ENCODE measurements around the gene NHSL2.
"Not testable (repeated sequence)": the region's sequence is repeated elsewhere in the genome, so short reads cannot be mapped to it uniquely, and the experiment has no call there.

NHSL2 gene

GRCh38 chrX:71927040-71927439 is 16.4 kb downstream of the NHSL2 start:
- no peak for DNase-seq

DNA sequence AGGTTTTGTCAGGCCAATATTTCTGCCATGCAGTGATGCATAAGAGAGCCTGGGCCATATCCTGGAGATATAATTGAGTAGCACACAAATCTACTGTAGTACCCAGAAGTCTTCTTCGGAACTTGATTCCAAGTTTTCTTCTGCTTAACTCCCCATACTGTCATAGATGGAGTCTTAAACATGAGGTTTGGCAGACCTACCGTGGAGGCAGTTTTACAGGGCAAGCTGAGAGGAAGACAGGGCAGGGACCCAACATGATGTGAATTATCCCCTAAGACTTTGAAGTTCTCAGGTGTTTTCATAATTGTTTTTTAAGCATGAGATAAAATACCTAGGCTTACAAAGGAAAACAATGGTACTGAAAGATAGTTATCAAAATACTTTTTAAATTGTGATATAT is 18.2 kb downstream of the NHSL2 start:
- DNase-seq: no peak

DNA sequence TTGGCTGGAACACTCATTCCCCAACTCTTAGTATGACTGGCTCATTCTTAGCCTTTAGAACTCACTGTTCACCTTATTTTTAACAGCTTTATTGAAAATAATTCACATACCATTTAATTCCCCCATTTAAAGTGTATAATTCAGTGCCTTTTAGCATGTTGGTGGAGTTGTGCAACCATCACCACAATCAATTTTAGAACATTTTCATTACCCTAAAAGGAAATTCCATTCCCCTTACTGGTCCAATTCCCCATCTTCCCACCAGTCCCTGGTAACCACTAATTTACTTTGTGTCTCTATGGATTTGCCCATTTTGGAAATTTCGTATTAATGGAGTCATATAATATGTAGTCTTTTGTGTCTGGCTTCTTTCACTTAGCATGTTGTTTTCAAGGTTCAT is 19.7 kb downstream of the NHSL2 start:
- no peak for DNase-seq

GRCh38 chrX:71935476-71935875 is 24.8 kb downstream of the NHSL2 start:
- DNase-seq: no peak

DNA sequence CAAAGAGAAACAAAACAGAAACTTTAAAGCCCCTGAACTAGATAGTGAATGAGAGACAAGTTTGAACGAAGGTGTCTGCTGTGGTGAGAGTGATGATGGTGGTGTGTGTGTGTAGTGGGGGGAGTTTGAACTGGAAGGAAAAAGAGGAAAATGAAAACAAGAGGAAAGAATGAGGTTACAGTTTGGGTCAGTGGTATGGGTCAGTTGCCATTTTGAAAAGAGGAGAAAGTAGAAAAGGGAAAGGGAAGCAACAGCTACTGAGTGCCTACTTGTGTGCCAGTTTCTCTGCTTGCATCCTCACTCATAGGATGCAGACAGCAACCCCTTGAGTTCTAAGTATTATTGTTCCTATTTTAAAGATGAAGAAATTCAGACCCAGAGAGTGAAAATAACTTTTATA is 26.0 kb downstream of the NHSL2 start:
- no peak for DNase-seq

GRCh38 chrX:71938371-71938770 is 27.7 kb downstream of the NHSL2 start:
- no peak for DNase-seq

GRCh38 chrX:71941145-71941544 is 30.5 kb downstream of the NHSL2 start:
- no peak for DNase-seq

- no peak for DNase-seq
Measured at GRCh38 chrX:71941776-71942175, 31.1 kb downstream of the NHSL2 start.

GRCh38 chrX:71944369-71944768 is 33.7 kb downstream of the NHSL2 start:
- no peak for DNase-seq

- DNase-seq: no peak
Measured at GRCh38 chrX:71945237-71945805, 34.7 kb downstream of the NHSL2 start.

- DNase-seq: no peak
Measured at GRCh38 chrX:71949363-71949762, 38.7 kb downstream of the NHSL2 start.

GRCh38 chrX:71949844-71950445 is 39.3 kb downstream of the NHSL2 start:
- DNase-seq: no peak

- DNase-seq: no peak
Measured at GRCh38 chrX:71953391-71953790, 42.7 kb downstream of the NHSL2 start.

DNA sequence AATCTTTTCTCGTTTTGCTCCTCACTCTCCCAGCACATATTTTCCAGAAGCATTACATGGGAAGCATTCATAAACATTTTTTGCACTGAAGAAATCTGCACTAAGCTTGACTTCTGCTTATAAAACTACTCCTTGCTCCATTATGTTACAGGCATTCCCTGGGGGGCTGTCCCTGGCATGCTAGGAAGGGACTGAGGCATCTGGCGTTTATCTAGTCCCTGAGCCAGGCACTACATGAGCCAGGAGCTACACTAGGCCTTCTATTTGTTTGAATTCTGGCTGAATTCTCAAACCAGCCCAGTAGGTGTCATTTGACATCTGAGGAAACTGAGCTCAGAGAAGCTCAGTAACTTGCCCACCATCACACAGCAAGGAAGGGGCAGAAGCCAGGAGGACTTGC is 43.3 kb downstream of the NHSL2 start:
- DNase-seq: no peak

GRCh38 chrX:71954458-71954857 is 43.8 kb downstream of the NHSL2 start:
- no peak for DNase-seq

DNA sequence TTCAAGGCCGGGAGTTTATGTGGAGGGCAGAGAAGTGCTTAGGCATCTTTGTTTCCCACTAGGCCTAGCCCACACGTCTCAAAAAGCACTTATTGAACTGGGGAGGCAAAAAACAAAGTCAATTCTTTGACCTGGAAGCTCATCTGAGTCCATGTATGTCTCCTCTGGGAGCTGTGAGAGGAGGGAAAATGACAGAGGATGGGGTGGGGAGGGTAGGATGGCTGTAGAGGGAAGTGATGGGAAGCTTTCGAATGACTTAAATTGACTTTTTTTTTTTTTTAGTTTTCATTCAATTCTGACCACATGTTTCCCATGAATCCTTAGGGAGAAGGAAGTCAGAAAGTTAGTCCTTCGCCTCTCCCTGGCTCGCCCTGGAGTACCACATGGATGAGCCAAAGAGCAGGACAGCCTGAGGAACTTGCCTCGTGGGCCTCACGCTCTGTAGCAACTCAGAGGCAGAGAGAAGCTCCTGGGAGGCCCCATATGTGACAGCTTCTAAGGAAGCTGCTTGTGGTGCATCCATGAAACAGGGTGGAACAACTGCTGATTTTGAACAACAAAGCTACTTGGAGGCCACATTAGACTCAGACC is 45.0 kb downstream of the NHSL2 start:
- DNase-seq: no peak

DNA sequence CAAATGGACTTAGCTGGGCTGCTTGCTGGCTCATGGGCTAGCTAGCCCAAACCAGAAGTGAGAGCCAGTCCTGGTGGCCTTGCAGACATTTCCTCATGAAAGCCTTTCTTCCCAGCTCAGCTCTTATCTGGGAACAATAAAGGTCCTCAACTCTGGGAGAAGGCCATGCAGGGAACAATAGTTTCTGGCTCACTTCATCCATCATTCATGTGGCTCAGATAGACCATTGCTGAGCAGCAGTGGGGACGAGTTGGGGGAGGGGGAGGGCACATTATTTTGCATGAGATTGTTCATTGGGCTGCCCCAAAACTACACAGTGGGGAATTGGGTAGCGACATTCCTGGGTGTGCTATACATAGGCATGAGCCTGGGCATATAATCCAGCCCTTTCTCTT is 47.6 kb downstream of the NHSL2 start:
- no peak for DNase-seq

DNA sequence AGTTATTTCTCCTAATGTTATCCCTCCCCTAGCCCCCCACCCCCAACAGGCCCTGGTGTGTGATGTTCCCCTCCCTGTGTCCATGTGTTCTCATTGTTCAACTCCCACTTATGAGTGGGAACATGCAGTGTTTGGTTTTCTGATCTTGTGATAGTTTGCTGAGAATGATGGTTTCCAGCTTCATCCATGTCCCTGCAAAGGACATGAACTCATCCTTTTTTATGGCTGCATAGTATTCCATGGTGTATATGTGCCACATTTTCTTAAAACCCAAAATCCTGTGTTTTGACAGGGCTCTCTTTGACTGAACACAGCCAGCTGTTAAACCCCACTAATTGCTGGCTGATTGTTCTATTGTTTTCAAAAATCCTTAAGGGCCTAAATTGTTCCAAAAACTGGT is 53.5 kb downstream of the NHSL2 start:
- DNase-seq: not testable (repeated sequence)

DNA sequence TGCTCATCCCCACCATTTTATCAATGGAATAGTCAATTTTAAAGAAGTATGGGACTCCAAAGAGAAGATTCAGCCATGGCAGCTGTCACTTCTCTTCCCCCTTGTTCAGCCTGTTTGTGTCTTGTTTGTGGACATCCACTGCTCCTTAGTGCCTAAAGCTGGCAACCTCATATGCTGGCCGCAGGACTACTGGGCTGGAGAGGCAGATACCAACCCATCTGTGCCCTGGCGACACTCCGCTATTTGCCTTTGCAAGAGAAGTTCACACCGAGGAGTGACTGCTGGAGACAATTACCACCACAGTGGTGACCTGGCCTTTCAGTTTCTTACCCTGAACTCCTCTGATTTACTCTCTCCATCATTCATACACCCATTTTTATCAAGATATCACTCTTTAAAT is 64.3 kb downstream of the NHSL2 start:
- DNase-seq: no peak

- DNase-seq: no peak
Measured at GRCh38 chrX:71976753-71977152, 66.1 kb downstream of the NHSL2 start.

DNA sequence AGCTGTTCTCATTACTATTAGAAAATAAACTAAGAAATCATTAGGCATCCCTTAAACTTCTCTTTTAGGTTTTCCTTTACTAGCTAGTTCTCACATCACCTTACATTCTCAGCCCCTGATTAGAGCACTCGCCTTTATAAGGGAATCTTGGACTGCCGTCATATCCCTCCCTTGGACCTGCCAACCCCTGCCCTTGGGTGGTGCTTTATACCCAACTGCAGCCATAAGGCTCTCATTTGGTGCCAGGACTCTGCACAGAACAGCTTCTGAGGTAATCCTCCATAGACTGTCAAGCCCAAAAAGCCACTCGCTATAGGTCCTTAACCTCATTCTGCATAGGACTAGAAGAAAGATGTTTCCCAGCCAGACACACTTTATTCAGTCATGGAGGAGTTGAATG is 67.5 kb downstream of the NHSL2 start:
- DNase-seq: no peak

- no peak for DNase-seq
Measured at GRCh38 chrX:71989768-71990426, 79.3 kb downstream of the NHSL2 start.

DNA sequence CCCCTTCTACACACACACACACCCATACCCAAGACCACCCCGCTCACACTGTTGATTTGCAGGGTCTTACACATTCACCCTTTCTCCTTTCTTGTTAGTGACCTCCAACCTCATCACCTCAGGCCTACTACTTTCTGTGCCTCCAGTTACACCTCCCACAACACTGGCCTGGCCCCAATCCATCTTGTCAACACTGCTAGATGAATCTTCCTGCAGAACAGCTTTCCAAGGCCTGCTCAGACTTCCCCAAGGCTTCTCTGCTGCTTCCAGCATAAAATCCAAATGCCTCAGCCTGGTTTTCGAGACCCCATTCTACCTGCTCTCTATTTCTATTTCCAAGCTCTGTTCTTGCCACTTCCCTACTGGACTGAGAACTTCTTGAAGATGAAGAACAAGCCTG is 79.9 kb downstream of the NHSL2 start:
- DNase-seq: no peak

DNA sequence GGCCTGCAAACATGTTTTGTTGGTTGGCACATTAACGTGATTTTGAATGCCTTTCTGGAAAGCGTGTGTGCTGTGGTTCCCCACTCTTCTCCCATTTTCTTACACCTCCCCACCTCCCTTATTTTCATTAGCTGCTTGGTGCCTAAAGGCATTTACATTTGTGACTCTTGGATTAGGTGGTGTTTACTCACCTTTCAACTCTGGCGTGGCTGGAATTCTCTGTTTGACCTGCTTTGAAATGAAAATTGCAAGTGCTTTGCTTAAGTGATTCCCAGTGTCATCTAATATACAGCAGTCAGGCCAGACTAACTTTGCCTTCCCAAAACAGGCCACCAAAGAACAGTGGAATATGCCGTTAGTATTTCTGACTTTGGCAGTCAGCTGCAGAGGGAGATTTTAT is 80.5 kb downstream of the NHSL2 start:
- DNase-seq: no peak

All from CD4-positive, alpha-beta T cell treated with Interleukin-10 for 1 hour (primary cell).